B cell (primary cell): Measurements from ENCODE around the gene EFEMP1. TPM values are rescaled to one million over a fixed set of nuclear protein-coding genes. Genes with fewer than 3 reads are reported as not detected.

Experiments used
- ATAC-seq: fragments of 200-7000 bp; cut with Tn5 transposase; one replicate; pipeline ENCODE4 v1.10.0; 2021; ENCODE audit warnings: low read depth, mild to moderate bottlenecking, moderate number of reproducible peaks, moderate library complexity
- CTCF ChIA-PET: fragments of 350-600 bp; sonication (Branson Sonifier 250); formaldehyde crosslinking; loops from one replicate; lab custom pipeline; 2021; ENCODE audit warnings: antibody characterized with exemption, inconsistent platforms; lab: Charles Lee
- POLR2A ChIA-PET: fragments of 350-600 bp; sonication (Branson Sonifier 250); formaldehyde crosslinking; loops from one replicate; lab custom pipeline; 2021; ENCODE audit warnings: antibody characterized with exemption; lab: Charles Lee
- DNase-seq: peaks from one replicate; pipeline ENCODE4 v3.0.0; 2013
- H2AFZ ChIP-seq: 2 replicates; pipeline ENCODE4 v1.6.1; 2012; ENCODE audit warnings: mild to moderate bottlenecking, low read depth, low read length; ENCODE audit not compliant: insufficient read depth, poor library complexity, severe bottlenecking
- H3K27ac ChIP-seq, 2 donors: 1 replicate in 1 of 2; 2 replicates in 1 of 2; pipeline ENCODE4 v1.5.1; 2012 to 2013; ENCODE audit warnings: low read length in 2 of 2, mild to moderate bottlenecking in 2 of 2, moderate library complexity in 1 of 2
- H3K27me3 ChIP-seq, 4 experiments: fragments of 200-600 bp in 1 of 4; sonication (generic) in 1 of 4; replicated peaks in 1 of 4; 1 replicate in 2 of 4; 2 replicates in 2 of 4; pipeline versions ENCODE4 v1.6.1 to v1.7.0; 2013 to 2016; ENCODE audit warnings: low read length in 3 of 4, mild to moderate bottlenecking in 2 of 4, mixed read lengths in 1 of 4, moderate library complexity in 1 of 4; ENCODE audit not compliant: insufficient read depth in 4 of 4, control insufficient read depth in 3 of 4; ENCODE audit errors: control extremely low read depth in 1 of 4
- H3K36me3 ChIP-seq, 2 experiments: replicated peaks in 1 of 2; 1 replicate in 1 of 2; 2 replicates in 1 of 2; pipeline versions ENCODE4 v1.6.1 to v1.7.1; 2013; ENCODE audit warnings: low read length in 1 of 2; ENCODE audit not compliant: insufficient read depth in 2 of 2, control insufficient read depth in 1 of 2; ENCODE audit errors: control extremely low read depth in 1 of 2, extremely low read depth in 1 of 2
- H3K4me1 ChIP-seq, 2 donors: fragments of 200-600 bp in 1 of 2; sonication (generic) in 1 of 2; 1 replicate in 1 of 2; 2 replicates in 1 of 2; pipeline versions ENCODE4 v1.5.1 to v1.6.1; 2013 to 2017; ENCODE audit warnings: low read length in 2 of 2; ENCODE audit not compliant: control insufficient read depth in 2 of 2, insufficient read depth in 2 of 2
- H3K4me2 ChIP-seq: replicated peaks from 2 replicates; pipeline ENCODE3; 2012; ENCODE audit warnings: mild to moderate bottlenecking, low read depth, low read length; ENCODE audit not compliant: poor library complexity, severe bottlenecking
- H3K4me3 ChIP-seq, 5 experiments: fragments of 200-600 bp in 1 of 5; sonication (generic) in 1 of 5; 1 replicate in 3 of 5; 2 replicates in 2 of 5; pipeline versions ENCODE4 v1.5.1 to v1.7.0; 2011 to 2016; ENCODE audit warnings: low read length in 4 of 5, mild to moderate bottlenecking in 4 of 5, low read depth in 2 of 5, control low read depth in 1 of 5, moderate library complexity in 1 of 5; ENCODE audit not compliant: insufficient read depth in 1 of 5; ENCODE audit errors: control extremely low read depth in 1 of 5, extremely low read depth in 1 of 5
- H3K79me2 ChIP-seq: fragments of 200-600 bp; sonication (generic); one replicate; pipeline ENCODE4 v1.6.0; 2016; ENCODE audit warnings: low read length; ENCODE audit not compliant: control insufficient read depth, insufficient read depth
- H3K9ac ChIP-seq: fragments of 200-600 bp; sonication (generic); 2 replicates; pipeline ENCODE4 v1.6.1; 2017; ENCODE audit warnings: mild to moderate bottlenecking, low read length, moderate library complexity
- H3K9me3 ChIP-seq, 3 donors: one replicate each; pipeline versions ENCODE4 v1.6.1 to v1.7.1; 2013; ENCODE audit warnings: low read length in 2 of 3; ENCODE audit not compliant: control insufficient read depth in 2 of 3, insufficient read depth in 1 of 3; ENCODE audit errors: control extremely low read depth in 1 of 3
- H4K20me1 ChIP-seq: 2 replicates; pipeline ENCODE4 v1.6.0; 2012; ENCODE audit warnings: mild to moderate bottlenecking, low read length; ENCODE audit not compliant: insufficient read depth, control insufficient read depth, poor library complexity, severe bottlenecking
- H3K27ac Mint-ChIP-seq: one replicate; pipeline ENCODE4 v1.8.0; 2021; ENCODE audit warnings: mixed read lengths
- H3K27me3 Mint-ChIP-seq: one replicate; pipeline ENCODE4 v1.8.0; 2021; ENCODE audit warnings: mixed read lengths
- H3K4me1 Mint-ChIP-seq: one replicate; pipeline ENCODE4 v1.8.0; 2021; ENCODE audit warnings: mixed read lengths
- H3K4me3 Mint-ChIP-seq: one replicate; pipeline ENCODE4 v1.8.0; 2021; ENCODE audit warnings: mixed read lengths
- H3K9me3 Mint-ChIP-seq: one replicate; pipeline ENCODE4 v1.8.0; 2022; ENCODE audit warnings: mixed read lengths; ENCODE audit not compliant: insufficient read depth
- EZH2 ChIP-seq: IDR thresholded peaks from 2 replicates; pipeline ENCODE4 v1.6.1; 2012; ENCODE audit warnings: borderline replicate concordance, low read depth, mild to moderate bottlenecking, moderate library complexity, low read length; ENCODE audit not compliant: insufficient read depth, poor library complexity, severe bottlenecking
- WGBS: methylation state at CpG from one replicate; pipeline ENCODE4 v1.1.5; 2013; ENCODE audit warnings: missing lambda C conversion rate; ENCODE audit not compliant: insufficient coverage; 5-methylcytosine and 5-hydroxymethylcytosine counted together
- intact Hi-C: fragments of 100-400 bp; cut with micrococcal nuclease; formaldehyde crosslinking; loops from one replicate; pipeline ENCODE4 v1.10.0; 2022
- polyA plus RNA-seq: library from polyadenylated mRNA; depleted of rRNA; stranded (reverse); fragments of >200 nt; gene quantifications from 2 replicates; pipeline ENCODE4 v1.2.3, GENCODE V29; 2012
- total RNA-seq, 2 donors: library from RNA; stranded (reverse); fragments of 120-200 nt in 1 of 2; gene quantifications; 1 replicate in 1 of 2; 2 replicates in 1 of 2; pipeline versions ENCODE4 v1.2.3 to v1.2.4, GENCODE V29; 2013 to 2022
- TF ChIP-seq, protein P1 (sequence below): fragments of 200-600 bp; IDR thresholded peaks from one replicate; pipeline ENCODE4 v1.8.0; 2022; ENCODE audit warnings: antibody characterized with exemption, mild to moderate bottlenecking

The EFEMP1 gene
- total and polyA plus RNA-seq, 2 donors (not counting 1 experiment from before 2014, with no cell fraction given) = not detected

DNA sequence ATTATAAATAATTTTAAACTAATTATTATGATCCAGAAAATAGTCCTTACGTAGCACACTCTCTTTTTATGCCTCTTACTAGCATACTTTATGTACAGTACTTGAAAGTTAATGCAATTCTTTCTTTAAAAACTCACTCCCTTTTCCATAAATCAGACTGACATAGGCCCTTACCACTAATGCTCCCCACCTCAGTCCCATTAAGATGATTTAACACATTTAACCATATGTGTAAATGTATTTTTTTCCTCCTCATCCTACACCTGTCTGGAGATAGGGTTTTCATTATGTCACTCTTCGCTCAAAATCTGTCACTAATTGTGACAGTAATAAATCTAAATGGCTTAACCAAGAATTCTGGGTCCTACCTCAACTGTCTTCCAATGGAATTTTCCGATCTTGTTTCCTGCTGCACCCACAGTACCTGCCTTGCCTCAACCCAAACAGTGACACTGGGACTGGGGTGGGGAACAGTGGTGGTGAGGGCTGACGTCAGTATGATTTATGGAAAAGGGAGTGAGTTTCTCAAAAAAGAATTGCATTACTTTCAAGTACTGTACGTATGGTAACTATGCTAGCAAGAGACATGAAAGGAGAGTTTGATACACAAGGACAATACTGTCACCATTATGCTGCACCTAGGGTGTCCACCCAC, 25.1 kb downstream of the EFEMP1 start:
- Histone ChIP-seq H3K79me2 (no peaks in the 10 kb centered on the region), H3K27me3 (no peaks in the 10 kb centered on the region), H2AFZ (no peak overlapping the region), H3K27ac (no peak overlapping the region), H3K4me3 (no peak overlapping the region), H3K4me1 (no peaks in the 10 kb centered on the region), H4K20me1 (no peaks in the 10 kb centered on the region), H3K4me2 (no peak overlapping the region), H3K9ac (no peak overlapping the region), H3K36me3 (no peaks in the 10 kb centered on the region), H3K9me3 (peaks cover 0 to 3% (median 0%) of the 10 kb centered on the region in 3 donors)
- no CpG with 5 or more reads among the region's 5 CpGs for WGBS
- Mint-ChIP-seq H3K9me3 (no peaks in the 10 kb centered on the region), H3K4me1 (no peaks in the 10 kb centered on the region), H3K4me3 (no peak overlapping the region), H3K27me3 (no peaks in the 10 kb centered on the region), H3K27ac (no peak overlapping the region)
- DNase-seq (no peak), ATAC-seq (no peak)
- ChIA-PET CTCF (no interaction called here), POLR2A (no interaction called here)
- TF ChIP-seq, protein P1, sequence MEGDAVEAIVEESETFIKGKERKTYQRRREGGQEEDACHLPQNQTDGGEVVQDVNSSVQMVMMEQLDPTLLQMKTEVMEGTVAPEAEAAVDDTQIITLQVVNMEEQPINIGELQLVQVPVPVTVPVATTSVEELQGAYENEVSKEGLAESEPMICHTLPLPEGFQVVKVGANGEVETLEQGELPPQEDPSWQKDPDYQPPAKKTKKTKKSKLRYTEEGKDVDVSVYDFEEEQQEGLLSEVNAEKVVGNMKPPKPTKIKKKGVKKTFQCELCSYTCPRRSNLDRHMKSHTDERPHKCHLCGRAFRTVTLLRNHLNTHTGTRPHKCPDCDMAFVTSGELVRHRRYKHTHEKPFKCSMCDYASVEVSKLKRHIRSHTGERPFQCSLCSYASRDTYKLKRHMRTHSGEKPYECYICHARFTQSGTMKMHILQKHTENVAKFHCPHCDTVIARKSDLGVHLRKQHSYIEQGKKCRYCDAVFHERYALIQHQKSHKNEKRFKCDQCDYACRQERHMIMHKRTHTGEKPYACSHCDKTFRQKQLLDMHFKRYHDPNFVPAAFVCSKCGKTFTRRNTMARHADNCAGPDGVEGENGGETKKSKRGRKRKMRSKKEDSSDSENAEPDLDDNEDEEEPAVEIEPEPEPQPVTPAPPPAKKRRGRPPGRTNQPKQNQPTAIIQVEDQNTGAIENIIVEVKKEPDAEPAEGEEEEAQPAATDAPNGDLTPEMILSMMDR = no peak
- no peak for TF ChIP-seq EZH2
- intact Hi-C loops = no loop called here

DNA sequence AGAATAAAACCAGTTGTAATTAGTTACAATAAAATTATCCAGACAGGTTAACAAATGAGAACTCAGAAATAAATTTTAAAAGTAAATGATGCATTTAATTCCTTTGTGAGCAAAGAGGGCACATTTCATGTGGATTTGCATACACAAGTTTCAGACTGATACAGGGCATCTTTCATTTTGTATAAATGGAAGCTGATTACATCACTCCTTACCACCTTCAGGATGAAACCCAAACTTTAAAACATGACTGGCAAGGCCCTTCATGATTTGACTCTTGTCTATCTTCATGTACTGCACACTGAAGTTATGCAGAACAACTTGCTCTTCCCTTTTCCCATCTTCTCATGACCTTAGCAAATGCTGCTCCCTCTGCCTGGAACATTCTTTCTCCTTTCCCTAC, 26.9 kb downstream of the EFEMP1 start:
- Histone ChIP-seq H3K9ac (no peak overlapping the region), H2AFZ (no peak overlapping the region), H3K4me2 (no peak overlapping the region), H3K4me1 (no peaks in the 10 kb centered on the region), H3K9me3 (peaks cover 0 to 3% (median 0%) of the 10 kb centered on the region in 3 donors), H4K20me1 (no peaks in the 10 kb centered on the region), H3K79me2 (no peaks in the 10 kb centered on the region), H3K27me3 (peaks cover 0 to 2% (median 0%) of the 10 kb centered on the region in 4 experiments), H3K36me3 (no peaks in the 10 kb centered on the region), H3K4me3 (no peak overlapping the region), H3K27ac (no peak overlapping the region)
- H3K27me3 Mint-ChIP-seq = peaks cover 8% of the 10 kb centered on the region
- H3K9me3 Mint-ChIP-seq = no peaks in the 10 kb centered on the region
- TF ChIP-seq EZH2 = no peak
- TF ChIP-seq, protein P1 = no peak
- H3K4me3 Mint-ChIP-seq = no peak overlapping the region
- intact Hi-C loops = no loop called here
- H3K4me1 Mint-ChIP-seq = no peaks in the 10 kb centered on the region
- H3K27ac Mint-ChIP-seq = no peak overlapping the region
- no peak for ATAC-seq
- DNase-seq = no peak
- ChIA-PET CTCF (no interaction called here), POLR2A (no interaction called here)
